Activated T-cell treated with anti-CD3 and anti-CD28 coated beads, Interleukin-2, amount 50 U/mL, for 72 hours (primary cell): ENCODE data around the gene AMPD2. TPM values are rescaled to one million over a fixed set of nuclear protein-coding genes. Genes with fewer than 3 reads are reported as not detected.

ENCODE experiments used
- ATAC-seq, 2 donors: fragments of 150-1000 bp; cut with Tn5 transposase; replicated peaks in 1 of 2; 2 replicates each; pipeline ENCODE4 v1.10.0; 2021; ENCODE audit warnings: moderate library complexity in 2 of 2, mild to moderate bottlenecking in 1 of 2
- DNase-seq, 2 donors: peaks; one replicate each; pipeline ENCODE4 v3.0.0; 2021 to 2022; ENCODE audit warnings: mixed read lengths in 1 of 2
- H3K27ac Mint-ChIP-seq: one replicate; pipeline ENCODE4 v1.8.0; 2022; ENCODE audit warnings: mild to moderate bottlenecking, moderate library complexity, mixed read lengths
- H3K27me3 Mint-ChIP-seq: one replicate; pipeline ENCODE4 v1.8.0; 2022; ENCODE audit warnings: low read depth, mixed read lengths
- H3K36me3 Mint-ChIP-seq, 2 donors: one replicate each; pipeline ENCODE4 v1.8.0; 2022; ENCODE audit warnings: mixed read lengths in 2 of 2, mild to moderate bottlenecking in 1 of 2; ENCODE audit not compliant: insufficient read depth in 2 of 2
- H3K4me1 Mint-ChIP-seq: one replicate; pipeline ENCODE4 v1.8.0; 2022; ENCODE audit warnings: low read depth, mixed read lengths
- H3K4me3 Mint-ChIP-seq, 2 donors: one replicate each; pipeline ENCODE4 v1.8.0; 2022; ENCODE audit warnings: mild to moderate bottlenecking in 2 of 2, mixed read lengths in 2 of 2, moderate library complexity in 2 of 2
- H3K9me3 Mint-ChIP-seq, 2 donors: one replicate each; pipeline ENCODE4 v1.8.0; 2022; ENCODE audit warnings: mixed read lengths in 2 of 2
- total RNA-seq, 2 donors: library from RNA; stranded (reverse); gene quantifications; one replicate each; pipeline ENCODE4 v1.2.3, GENCODE V29; 2022

AMPD2 gene
- total RNA-seq, 2 donors from 2014 or later = 64.0 to 79.2 TPM

GRCh38 chr1:109628540-109629321 is 9.1 kb downstream of the AMPD2 start:
- Mint-ChIP-seq H3K9me3 (no peaks in the 10 kb centered on the region), H3K4me1 (peaks cover 11% of the 10 kb centered on the region), H3K27ac (no peak overlapping the region), H3K36me3 (peaks cover 2 to 9% of the 10 kb centered on the region in 2 donors), H3K4me3 (no peak overlapping the region), H3K27me3 (no peaks in the 10 kb centered on the region)
- ATAC-seq (peak; percentile 30), DNase-seq (no peak)

GRCh38 chr1:109629372-109630030 is 9.9 kb downstream of the AMPD2 start:
- H3K9me3 Mint-ChIP-seq = no peaks in the 10 kb centered on the region
- H3K27ac Mint-ChIP-seq = no peak overlapping the region
- no peak overlapping the region for H3K4me3 Mint-ChIP-seq
- H3K4me1 Mint-ChIP-seq = peaks cover 8% of the 10 kb centered on the region
- peaks cover 2 to 9% of the 10 kb centered on the region in 2 donors for H3K36me3 Mint-ChIP-seq
- DNase-seq (no peak), ATAC-seq (no peak)
- H3K27me3 Mint-ChIP-seq = no peaks in the 10 kb centered on the region

- peaks cover 2 to 9% of the 10 kb centered on the region in 2 donors for H3K36me3 Mint-ChIP-seq
- ATAC-seq (no peak), DNase-seq (peak; percentile 34 to 48)
- H3K4me1 Mint-ChIP-seq = peaks cover 13% of the 10 kb centered on the region
- no peaks in the 10 kb centered on the region for H3K9me3 Mint-ChIP-seq
- no peaks in the 10 kb centered on the region for H3K27me3 Mint-ChIP-seq
- H3K4me3 Mint-ChIP-seq = no peak overlapping the region
- no peak overlapping the region for H3K27ac Mint-ChIP-seq
Measured at GRCh38 chr1:109630081-109630897, 10.7 kb downstream of the AMPD2 start.

- Mint-ChIP-seq H3K36me3 (peaks cover 2 to 9% of the 10 kb centered on the region in 2 donors), H3K27ac (no peak overlapping the region)
- no peak for DNase-seq
Measured at GRCh38 chr1:109630898-109631512, 11.4 kb downstream of the AMPD2 start.

GRCh38 chr1:109631513-109632505 is 12.2 kb downstream of the AMPD2 start:
- H3K27me3 Mint-ChIP-seq = no peaks in the 10 kb centered on the region
- no peaks in the 10 kb centered on the region for H3K9me3 Mint-ChIP-seq

More at GRCh38 chr1:109630898-109631512, 11.4 kb downstream of the AMPD2 start:
- peaks cover 18% of the 10 kb centered on the region for H3K4me1 Mint-ChIP-seq
- H3K4me3 Mint-ChIP-seq = no peak overlapping the region
- H3K9me3 Mint-ChIP-seq = no peaks in the 10 kb centered on the region
- no peak for ATAC-seq
- no peaks in the 10 kb centered on the region for H3K27me3 Mint-ChIP-seq

GRCh38 chr1:109632671-109633346 is 13.2 kb downstream of the AMPD2 start:
- ATAC-seq (no peak), DNase-seq (no peak)
- Mint-ChIP-seq H3K27me3 (no peaks in the 10 kb centered on the region), H3K9me3 (no peaks in the 10 kb centered on the region), H3K4me1 (peaks cover 18% of the 10 kb centered on the region), H3K27ac (no peak overlapping the region), H3K36me3 (peaks cover 2 to 9% of the 10 kb centered on the region in 2 donors), H3K4me3 (no peak overlapping the region)

More at GRCh38 chr1:109631513-109632505, 12.2 kb downstream of the AMPD2 start:
- H3K4me1 Mint-ChIP-seq = peaks cover 18% of the 10 kb centered on the region
- peak overlapping the region; percentile 44 for H3K27ac Mint-ChIP-seq
- ATAC-seq (no peak), DNase-seq (no peak)
- H3K4me3 Mint-ChIP-seq = no peak overlapping the region
- peaks cover 2 to 9% of the 10 kb centered on the region in 2 donors for H3K36me3 Mint-ChIP-seq

- no peaks in the 10 kb centered on the region for H3K27me3 Mint-ChIP-seq
- DNase-seq = no peak
- H3K4me3 Mint-ChIP-seq = peak overlapping the region in 1 of 2 donors; percentile 55
- peaks cover 2 to 9% of the 10 kb centered on the region in 2 donors for H3K36me3 Mint-ChIP-seq
- no peaks in the 10 kb centered on the region for H3K9me3 Mint-ChIP-seq
- ATAC-seq = peak; percentile 30 to 66
- H3K27ac Mint-ChIP-seq = peak overlapping the region; percentile 2
- H3K4me1 Mint-ChIP-seq = peaks cover 18% of the 10 kb centered on the region
Measured at GRCh38 chr1:109634292-109634691, 14.7 kb downstream of the AMPD2 start.

- Mint-ChIP-seq H3K27ac (peak overlapping the region; percentile 2), H3K36me3 (peaks cover 0 to 6% of the 10 kb centered on the region in 2 donors), H3K27me3 (no peaks in the 10 kb centered on the region), H3K9me3 (no peaks in the 10 kb centered on the region), H3K4me3 (peak overlapping the region; percentile 2 to 55), H3K4me1 (peaks cover 20% of the 10 kb centered on the region)
- DNase-seq (no peak), ATAC-seq (peak; percentile 38 to 50)
Measured at GRCh38 chr1:109634771-109635750, 15.4 kb downstream of the AMPD2 start.

GRCh38 chr1:109635862-109636200 is 16.2 kb downstream of the AMPD2 start:
- no peak overlapping the region for H3K27ac Mint-ChIP-seq
- H3K36me3 Mint-ChIP-seq = peaks cover 0 to 6% of the 10 kb centered on the region in 2 donors
- H3K9me3 Mint-ChIP-seq = no peaks in the 10 kb centered on the region
- ATAC-seq (no peak), DNase-seq (no peak)
- H3K4me3 Mint-ChIP-seq = no peak overlapping the region
- peaks cover 25% of the 10 kb centered on the region for H3K4me1 Mint-ChIP-seq
- no peaks in the 10 kb centered on the region for H3K27me3 Mint-ChIP-seq

- peaks cover 25% of the 10 kb centered on the region for H3K4me1 Mint-ChIP-seq
- H3K36me3 Mint-ChIP-seq = peaks cover 0 to 4% of the 10 kb centered on the region in 2 donors
- no peaks in the 10 kb centered on the region for H3K27me3 Mint-ChIP-seq
- H3K4me3 Mint-ChIP-seq = no peak overlapping the region
- H3K27ac Mint-ChIP-seq = no peak overlapping the region
- no peaks in the 10 kb centered on the region for H3K9me3 Mint-ChIP-seq
- DNase-seq = no peak
- ATAC-seq = no peak
Measured at GRCh38 chr1:109636201-109636952, 16.7 kb downstream of the AMPD2 start.
